Ectodermal cell (in vitro differentiated cells): ENCODE measurements around the gene TLCD5.
A peak's percentile ranks its signal among the peaks of the same experiment; 100 is the strongest.

Experiments used
- H3K27ac ChIP-seq: 2 replicates; pipeline ENCODE4 v1.7.0; 2013; ENCODE audit warnings: mild to moderate bottlenecking, low read depth, low read length; ENCODE audit not compliant: insufficient read depth, poor library complexity, severe bottlenecking
- H3K27me3 ChIP-seq: 2 replicates; pipeline ENCODE4 v1.7.0; 2013; ENCODE audit warnings: mild to moderate bottlenecking, low read length; ENCODE audit not compliant: insufficient read depth, control insufficient read depth, poor library complexity, severe bottlenecking
- H3K36me3 ChIP-seq: one replicate; pipeline ENCODE4 v1.7.0; 2013; ENCODE audit warnings: low read length; ENCODE audit not compliant: control insufficient read depth, insufficient read depth
- H3K4me1 ChIP-seq: one replicate; pipeline ENCODE4 v1.7.0; 2013; ENCODE audit warnings: low read length; ENCODE audit not compliant: control insufficient read depth, insufficient read depth
- H3K4me3 ChIP-seq: 2 replicates; pipeline ENCODE4 v1.7.0; 2013; ENCODE audit warnings: low read depth, low read length, control low read depth; ENCODE audit not compliant: insufficient read depth
- H3K9me3 ChIP-seq: 2 replicates; pipeline ENCODE4 v1.7.0; 2013; ENCODE audit warnings: mild to moderate bottlenecking, low read length, moderate library complexity; ENCODE audit not compliant: control insufficient read depth
- WGBS, 2 experiments: methylation state at CpG; one replicate each; pipeline ENCODE4 v1.1.7; 2013; ENCODE audit warnings: missing lambda C conversion rate in 2 of 2; 5-methylcytosine and 5-hydroxymethylcytosine counted together

TLCD5 gene

GRCh38 chr11:120329556-120329955 is 4.5 kb downstream of the TLCD5 start:
- WGBS, 2 experiments: 79 to 80% methylated on average over 3 of the region's 3 CpGs

GRCh38 chr11:120330045-120330444 is 4.9 kb downstream of the TLCD5 start:
- WGBS, 2 experiments: 92 to 97% methylated on average over 6 of the region's 6 CpGs
- H3K27ac ChIP-seq: no peak overlapping the region
- H3K27me3 ChIP-seq: no peaks in the 10 kb centered on the region
- no peaks in the 10 kb centered on the region for H3K9me3 ChIP-seq
- H3K4me3 ChIP-seq: no peak overlapping the region
- H3K4me1 ChIP-seq: peaks cover 8% of the 10 kb centered on the region
- H3K36me3 ChIP-seq: peaks cover 8% of the 10 kb centered on the region

More at GRCh38 chr11:120329556-120329955, 4.5 kb downstream of the TLCD5 start:
- no peaks in the 10 kb centered on the region for H3K9me3 ChIP-seq
- peaks cover 8% of the 10 kb centered on the region for H3K4me1 ChIP-seq
- H3K27ac ChIP-seq: no peak overlapping the region
- H3K27me3 ChIP-seq: no peaks in the 10 kb centered on the region
- peaks cover 8% of the 10 kb centered on the region for H3K36me3 ChIP-seq
- H3K4me3 ChIP-seq: no peak overlapping the region

- Histone ChIP-seq H3K36me3 (peaks cover 8% of the 10 kb centered on the region), H3K27me3 (no peaks in the 10 kb centered on the region), H3K9me3 (no peaks in the 10 kb centered on the region), H3K4me3 (no peak overlapping the region), H3K27ac (no peak overlapping the region), H3K4me1 (peaks cover 2% of the 10 kb centered on the region)
- WGBS, 2 experiments: 93 to 97% methylated on average over 2 of the region's 2 CpGs
Measured at GRCh38 chr11:120331301-120331996, 6.3 kb downstream of the TLCD5 start.

GRCh38 chr11:120332822-120333716 is 8.0 kb downstream of the TLCD5 start:
- peaks cover 8% of the 10 kb centered on the region for H3K36me3 ChIP-seq
- H3K4me3 ChIP-seq: no peak overlapping the region
- 95 to 98% methylated on average over 3 of the region's 5 CpGs for WGBS, 2 experiments
- H3K9me3 ChIP-seq: no peaks in the 10 kb centered on the region
- H3K4me1 ChIP-seq: no peaks in the 10 kb centered on the region
- H3K27ac ChIP-seq: no peak overlapping the region
- no peaks in the 10 kb centered on the region for H3K27me3 ChIP-seq

- Histone ChIP-seq H3K27me3 (no peaks in the 10 kb centered on the region), H3K36me3 (peaks cover 8% of the 10 kb centered on the region), H3K4me1 (no peaks in the 10 kb centered on the region), H3K27ac (no peak overlapping the region), H3K9me3 (no peaks in the 10 kb centered on the region), H3K4me3 (no peak overlapping the region)
- 93 to 94% methylated on average over 1 of the region's 1 CpG for WGBS, 2 experiments
Measured at GRCh38 chr11:120333801-120334200, 8.7 kb downstream of the TLCD5 start.

- Histone ChIP-seq H3K9me3 (no peaks in the 10 kb centered on the region), H3K4me3 (no peak overlapping the region), H3K27me3 (no peaks in the 10 kb centered on the region), H3K36me3 (peaks cover 8% of the 10 kb centered on the region), H3K4me1 (peaks cover 2% of the 10 kb centered on the region), H3K27ac (no peak overlapping the region)
- 50 to 74% methylated on average over 1 of the region's 1 CpG for WGBS, 2 experiments
Measured at GRCh38 chr11:120334332-120334731, 9.2 kb downstream of the TLCD5 start.

- Histone ChIP-seq H3K9me3 (no peaks in the 10 kb centered on the region), H3K27me3 (no peaks in the 10 kb centered on the region), H3K27ac (no peak overlapping the region), H3K4me1 (peaks cover 8% of the 10 kb centered on the region), H3K36me3 (peaks cover 8% of the 10 kb centered on the region), H3K4me3 (peak overlapping the region; percentile 91)
- WGBS, 2 experiments: 5 to 14% methylated on average over 8 of the region's 8 CpGs
Measured at GRCh38 chr11:120334894-120335462, 9.9 kb downstream of the TLCD5 start.

GRCh38 chr11:120335556-120335907 is 10.4 kb downstream of the TLCD5 start:
- Histone ChIP-seq H3K36me3 (peaks cover 8% of the 10 kb centered on the region), H3K27me3 (no peaks in the 10 kb centered on the region), H3K9me3 (no peaks in the 10 kb centered on the region), H3K4me1 (peaks cover 8% of the 10 kb centered on the region), H3K27ac (no peak overlapping the region), H3K4me3 (peak overlapping the region; percentile 91)
- 3 to 4% methylated on average over 19 of the region's 19 CpGs for WGBS, 2 experiments

- Histone ChIP-seq H3K27me3 (no peaks in the 10 kb centered on the region), H3K36me3 (peaks cover 4% of the 10 kb centered on the region), H3K27ac (peak within 1 kb of the TSS; percentile 61), H3K9me3 (no peaks in the 10 kb centered on the region), H3K4me1 (peaks cover 8% of the 10 kb centered on the region), H3K4me3 (peak within 1 kb of the TSS; percentile 91)
- 0% methylated on average over 92 of the region's 92 CpGs for WGBS, 2 experiments
Measured at GRCh38 chr11:120335908-120336640, 11.0 kb downstream of the TLCD5 start, which contains the start of gene ARHGEF12. Gene ARHGEF12 (plus strand): TSS chr11:120336413. CDS start chr11:120337244, 831 bp downstream.
